Right renal pelvis (tissue), 4 donors: ENCODE results near the gene RPS6KC1. TPM values are rescaled to one million over a fixed set of nuclear protein-coding genes. Genes with fewer than 3 reads are reported as not detected.
"Not testable (repeated sequence)": the region's sequence is repeated elsewhere in the genome, so short reads cannot be mapped to it uniquely, and the experiment has no call there.

Experiments used
- DNase-seq, 4 donors: peaks; one replicate each; pipeline ENCODE4 v3.0.0-alpha.2; 2013; ENCODE audit warnings: low read depth in 4 of 4, low spot score in 3 of 4, missing footprints in 1 of 4
- polyA plus RNA-seq, 4 donors: library from polyadenylated mRNA; unstranded; fragments of 120-200 nt; gene quantifications; one replicate each; pipeline ENCODE4 v1.2.1, GENCODE V29; 2013; ENCODE audit not compliant: insufficient read length in 4 of 4

Gene RPS6KC1
- polyA plus RNA-seq, 4 donors, result 22.2 to 26.4 (median 25.4) TPM

GRCh38 chr1:213318458-213318857 lies 267.4 kb downstream of the RPS6KC1 start:
- DNase-seq, result not testable (repeated sequence)

- no peak for DNase-seq
These were observed 269.3 kb downstream of the RPS6KC1 start for GRCh38 chr1:213320191-213320870.

Other genes with a start within 250 kb of the RPS6KC1 start
- under 1 TPM in 3 of 4 donors, not detected in 1; 0.53 to 0.64 (median 0.59) TPM for gene SPATA45, start 203.6 kb upstream of the RPS6KC1 start, polyA plus RNA-seq
- gene FLVCR1, start 193.0 kb upstream of the RPS6KC1 start, polyA plus RNA-seq, result 10 to 100 TPM; 20.8 to 29.4 (median 21.9) TPM
- 10 to 100 TPM; 20.9 to 28.3 (median 25.8) TPM for gene VASH2, start 100.7 kb upstream of the RPS6KC1 start, polyA plus RNA-seq
- 10 to 100 TPM; 32.1 to 39.9 (median 36.4) TPM for gene ANGEL2, start 35.4 kb upstream of the RPS6KC1 start, polyA plus RNA-seq